A673 (cell line): ENCODE measurements around the gene TSPOAP1.

Source experiments
- CTCF ChIP-seq: fragments of 300-800, 200-600 bp; sonication (generic); conservative IDR thresholded peaks from 2 replicates; pipeline ENCODE4 v1.5.1; 2017; ENCODE audit warnings: low read depth, mild to moderate bottlenecking, antibody characterized with exemption, low read length, moderate library complexity, mixed read lengths
- EZH2 ChIP-seq: fragments of 200-600 bp; sonication (generic); IDR thresholded peaks from 2 replicates; pipeline ENCODE4 v1.6.1; 2017; ENCODE audit warnings: borderline replicate concordance, low read depth, mild to moderate bottlenecking, mixed read lengths, antibody characterized with exemption, low read length; ENCODE audit not compliant: poor library complexity, severe bottlenecking

- no peak for TF ChIP-seq CTCF
- no peak for TF ChIP-seq EZH2
These were observed 43.2 kb downstream of the TSPOAP1 start for GRCh38 chr17:58285422-58285810.
